GM21528 (cell line): ENCODE data around the gene RXRA.

Source experiments
- ATAC-seq: cut with Tn5 transposase; IDR thresholded peaks from one replicate; pipeline ENCODE4 v1.9.1; 2021; ENCODE audit warnings: mild to moderate bottlenecking, moderate library complexity; ENCODE audit not compliant: unreplicated experiment, low FRiP score

RXRA gene

DNA sequence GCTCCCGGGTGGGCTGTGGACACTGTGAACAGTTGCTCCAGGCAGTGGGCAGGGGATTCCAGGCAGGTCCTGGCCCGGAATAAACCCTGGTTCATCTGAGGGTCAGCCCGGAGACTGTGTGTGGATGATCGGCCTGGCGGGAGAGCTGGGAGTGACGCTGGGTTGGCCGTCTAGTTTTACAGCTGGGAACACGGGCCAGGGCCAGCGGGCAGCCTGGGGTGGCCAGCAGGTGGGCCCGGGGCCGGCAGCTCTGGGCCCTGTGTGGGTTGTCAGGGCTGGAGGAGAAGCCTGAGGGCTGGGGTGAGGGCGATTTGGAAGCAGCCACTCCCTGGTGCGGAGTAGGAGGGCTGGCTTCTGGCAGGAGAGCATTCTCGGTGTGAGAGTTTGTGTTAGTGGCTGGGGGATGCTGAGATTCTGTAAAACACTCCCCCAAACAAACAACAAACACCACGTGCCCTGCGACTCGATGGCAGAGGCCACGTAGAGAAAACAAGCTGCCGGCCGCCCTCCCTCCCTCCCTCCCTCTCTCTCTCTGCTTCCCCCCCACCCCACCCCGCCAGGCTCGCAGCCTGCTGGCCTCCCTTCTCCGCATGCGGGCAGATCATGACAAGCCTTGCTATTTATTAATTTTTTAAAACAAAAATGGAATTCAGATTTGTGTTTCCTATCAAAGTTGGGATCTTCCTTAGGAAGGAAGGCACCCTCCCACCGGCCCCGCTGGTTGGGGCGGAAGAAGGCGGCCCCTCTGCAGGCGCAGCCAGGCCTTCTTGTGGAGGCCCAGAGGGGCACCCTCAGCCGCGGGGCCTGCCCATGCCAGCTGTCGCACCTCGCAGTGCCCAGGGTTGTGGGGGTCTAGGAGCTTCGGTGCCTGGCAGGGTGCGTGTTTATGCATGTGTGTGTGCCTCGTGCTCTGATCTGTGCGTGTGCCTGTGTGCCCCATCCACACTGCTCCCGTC, 49.5 kb downstream of the RXRA start:
- ATAC-seq, result no peak

DNA sequence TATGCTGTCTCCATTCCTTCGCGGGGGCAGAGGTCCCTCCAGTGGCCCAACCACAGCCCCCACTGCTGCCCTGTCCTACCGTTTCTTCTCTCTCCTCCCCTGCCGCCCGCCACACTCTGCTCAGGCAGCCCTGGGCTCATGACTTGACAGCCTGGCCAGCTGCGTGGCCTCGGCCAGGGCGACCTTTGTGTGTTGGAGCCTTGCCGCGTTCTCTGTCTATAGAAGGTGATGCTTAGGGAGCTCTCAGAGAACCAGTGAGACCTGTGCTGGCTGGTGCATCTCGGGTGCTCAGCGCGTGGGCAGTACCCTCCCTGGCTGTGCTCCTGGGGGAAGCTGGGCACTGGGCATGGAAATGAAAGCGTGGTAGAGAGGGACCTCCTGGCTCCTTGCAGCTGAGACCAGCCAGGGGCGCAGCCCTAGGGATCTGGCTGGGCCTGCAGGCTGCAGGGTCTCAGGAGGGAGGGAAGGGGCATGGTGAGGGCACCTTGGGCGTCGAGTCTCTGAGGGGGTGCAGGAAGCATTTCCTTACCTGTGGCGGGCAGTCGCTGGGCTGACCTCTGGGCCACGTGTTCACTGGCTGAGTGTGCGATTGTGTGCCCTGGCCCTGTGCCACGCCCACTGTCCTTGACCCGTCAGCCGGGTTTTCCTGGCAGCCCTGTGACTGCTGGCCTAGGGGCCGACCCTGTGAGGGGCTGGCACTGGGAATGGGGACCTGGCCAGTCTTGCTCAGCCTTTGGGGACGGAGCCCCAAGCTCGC, 50.3 kb downstream of the RXRA start:
- ATAC-seq, result no peak

DNA sequence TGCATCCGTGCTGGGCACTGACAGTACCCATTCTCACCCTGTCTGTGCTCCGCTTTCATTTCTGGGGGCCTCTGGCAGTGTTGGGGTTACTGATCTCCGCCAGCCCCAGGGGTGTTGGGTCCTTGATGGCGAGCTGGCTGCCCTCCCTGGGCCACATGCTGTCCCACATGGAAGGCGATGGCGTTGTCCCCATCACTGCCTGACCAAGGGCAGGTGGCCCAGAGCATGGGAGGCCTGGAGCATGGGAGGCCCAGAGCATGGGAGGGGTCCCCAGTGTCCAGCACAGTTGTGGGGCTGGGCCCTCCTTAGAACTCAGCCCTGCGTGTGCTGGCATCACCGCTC, 50.9 kb downstream of the RXRA start:
- no peak for ATAC-seq

DNA sequence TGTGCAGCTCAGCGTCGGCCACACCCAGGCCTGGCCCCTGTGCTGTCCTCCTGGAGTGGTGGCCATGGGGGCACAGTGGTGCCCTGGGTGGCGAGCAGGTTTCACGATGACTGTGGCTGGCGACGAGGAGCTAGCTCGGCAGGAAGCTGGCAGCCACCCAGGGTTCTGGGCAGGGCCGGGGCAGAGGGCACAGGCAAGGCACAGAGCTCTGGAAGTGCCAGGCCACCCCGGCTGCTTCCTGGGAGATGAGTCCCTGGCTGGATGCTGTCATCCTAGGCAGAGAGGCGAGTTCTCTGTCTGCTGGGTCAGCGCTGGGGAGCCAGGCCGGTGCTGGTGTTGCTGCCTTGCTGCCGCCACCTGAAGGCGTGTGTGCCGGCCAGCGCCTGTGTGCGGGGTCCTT, 51.7 kb downstream of the RXRA start:
- no peak for ATAC-seq

DNA sequence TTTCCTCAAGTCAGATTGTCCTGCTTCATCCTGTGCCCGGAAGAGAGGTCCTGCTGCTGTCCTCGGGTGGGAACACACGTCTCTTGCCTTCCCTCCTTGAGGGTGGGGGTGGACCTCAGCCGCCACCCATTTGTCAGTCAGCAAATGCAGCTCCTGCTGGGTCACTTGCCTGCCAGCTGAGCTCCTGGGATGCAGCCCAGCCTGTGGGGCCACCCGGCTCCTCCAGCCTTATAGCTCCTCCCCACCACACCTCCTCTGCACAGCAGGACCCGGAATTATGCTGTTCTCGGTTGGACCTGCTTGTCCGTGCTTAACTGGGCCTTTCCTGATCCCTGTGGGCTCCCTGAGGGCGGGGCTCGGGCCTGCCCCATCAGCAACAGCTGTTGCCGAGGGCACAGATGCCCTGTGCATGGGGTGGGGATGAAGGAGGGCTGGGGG, 52.7 kb downstream of the RXRA start:
- no peak for ATAC-seq

DNA sequence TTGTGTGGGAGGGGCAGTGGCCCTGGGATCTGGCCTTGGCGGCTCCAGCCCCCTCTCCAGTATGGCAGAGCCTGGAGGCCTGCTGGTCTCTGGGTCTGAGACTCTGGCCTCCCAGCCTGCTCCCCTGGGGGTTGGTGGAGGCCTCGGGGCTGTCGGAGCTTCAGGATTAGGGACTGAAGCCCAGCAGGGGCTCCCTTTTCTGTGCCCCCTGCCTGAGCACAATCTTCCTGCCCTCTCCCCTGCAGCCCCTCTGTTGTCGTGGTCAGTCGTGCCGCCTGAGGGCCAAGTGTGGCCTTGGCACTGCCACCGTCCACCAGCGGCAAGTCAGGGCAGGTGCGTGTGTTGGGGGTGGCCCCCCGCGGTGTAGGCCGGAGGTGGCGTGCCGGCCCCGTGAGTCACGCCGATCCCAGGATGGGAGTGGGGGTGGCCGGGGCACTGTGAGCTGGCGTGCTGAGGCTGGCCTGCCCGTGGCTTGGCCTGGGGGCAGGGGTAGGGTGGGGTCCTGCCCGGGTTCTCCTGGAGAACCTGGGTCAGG, 53.6 kb downstream of the RXRA start:
- ATAC-seq, result no peak

DNA sequence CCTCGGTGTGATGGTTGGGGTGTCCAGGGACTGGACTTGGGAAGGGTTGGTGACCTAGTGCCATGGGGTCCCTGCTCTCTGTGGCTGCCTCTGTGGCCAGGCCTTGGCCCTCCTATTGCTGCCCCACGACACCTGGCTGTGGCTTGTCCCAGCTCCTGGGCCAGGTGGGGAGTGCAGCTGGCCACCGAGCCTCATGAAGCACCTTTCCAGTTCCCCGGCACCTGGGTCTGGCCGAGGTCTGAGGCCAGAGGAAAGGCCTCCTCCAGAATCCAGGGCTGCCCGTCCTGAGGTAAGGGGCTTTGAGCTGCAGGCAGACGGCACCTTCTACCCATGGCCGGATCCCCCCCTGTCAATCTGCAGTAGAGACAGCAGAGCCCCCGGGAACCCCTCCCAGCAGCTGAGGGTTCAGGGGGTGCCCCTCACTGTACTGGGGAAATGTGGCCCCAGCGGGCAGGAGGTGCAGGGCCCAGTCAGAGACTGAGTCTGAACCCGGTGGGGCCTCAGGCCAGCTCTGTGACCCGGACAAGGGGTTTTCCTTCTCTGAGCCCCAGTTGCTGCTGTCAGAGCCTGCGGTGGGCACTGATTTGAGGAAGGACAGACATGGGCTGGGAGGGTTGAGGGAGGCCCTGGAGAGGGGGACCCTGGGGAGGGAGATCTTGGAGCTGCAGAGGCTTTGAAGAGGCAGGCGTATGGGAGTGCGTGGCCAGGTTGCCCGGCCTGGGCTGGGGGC, 54.5 kb downstream of the RXRA start:
- ATAC-seq, result no peak

DNA sequence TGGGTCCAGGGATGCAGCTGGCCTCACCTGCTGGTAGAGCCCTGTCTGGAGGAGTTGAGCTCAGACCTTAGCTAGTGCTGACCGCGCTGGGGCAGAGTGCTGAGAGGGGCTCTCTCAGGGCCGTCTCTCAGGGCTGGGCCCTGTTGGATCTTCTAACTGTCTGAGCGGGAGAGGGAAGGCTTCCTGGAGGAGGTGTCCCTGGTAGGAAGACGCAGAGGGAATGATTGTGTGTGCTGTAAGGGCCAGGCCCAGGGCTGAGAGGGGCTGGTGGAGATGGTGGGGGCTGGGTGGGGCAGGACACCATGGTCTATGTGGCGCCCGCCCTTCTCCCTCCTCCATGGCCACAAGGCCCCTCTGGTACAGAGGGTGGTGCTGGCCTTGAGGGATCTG, 55.0 kb downstream of the RXRA start:
- ATAC-seq, result no peak

DNA sequence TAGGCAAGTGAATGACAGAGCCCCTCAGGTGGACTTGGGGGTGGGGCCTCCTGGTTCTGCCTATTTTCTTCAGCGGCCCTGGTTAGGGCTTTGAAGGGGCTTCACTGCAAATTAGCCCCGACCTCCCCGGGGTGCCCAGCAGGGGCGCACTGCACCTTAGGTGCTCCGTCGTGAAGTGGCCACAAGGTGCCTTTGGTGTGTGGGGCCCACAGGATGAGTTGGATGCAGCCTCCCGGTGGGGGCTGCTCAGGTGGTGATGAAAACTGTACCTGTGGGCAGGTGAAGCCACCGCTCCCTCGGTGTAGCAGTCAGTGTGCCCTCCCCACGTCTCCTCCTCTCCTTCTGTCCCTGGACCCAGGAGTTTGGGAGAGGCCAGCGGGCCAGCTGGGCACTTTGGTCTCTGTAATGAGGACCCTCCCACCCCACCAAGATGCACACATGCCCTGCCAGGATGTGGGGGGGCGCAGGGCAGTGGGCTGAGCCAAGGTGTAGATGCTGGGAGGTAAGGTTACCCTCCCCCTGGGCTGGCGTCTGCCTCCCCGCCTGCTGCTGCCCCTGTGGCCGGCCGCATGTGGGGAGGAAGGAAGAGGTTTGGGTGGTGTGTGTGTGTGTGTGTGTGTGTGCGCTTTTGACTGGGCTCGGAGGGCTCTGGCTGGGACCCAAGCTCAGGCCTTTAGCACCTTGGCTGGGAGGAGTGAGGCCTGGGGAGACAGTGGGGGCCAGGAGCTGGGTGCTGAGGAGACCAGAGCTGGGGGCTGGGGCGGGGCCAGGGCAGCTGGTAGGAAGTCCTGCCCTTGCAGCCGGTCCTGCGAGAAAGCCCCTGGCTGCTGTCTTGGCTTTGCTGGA, 55.6 kb downstream of the RXRA start:
- no peak for ATAC-seq

DNA sequence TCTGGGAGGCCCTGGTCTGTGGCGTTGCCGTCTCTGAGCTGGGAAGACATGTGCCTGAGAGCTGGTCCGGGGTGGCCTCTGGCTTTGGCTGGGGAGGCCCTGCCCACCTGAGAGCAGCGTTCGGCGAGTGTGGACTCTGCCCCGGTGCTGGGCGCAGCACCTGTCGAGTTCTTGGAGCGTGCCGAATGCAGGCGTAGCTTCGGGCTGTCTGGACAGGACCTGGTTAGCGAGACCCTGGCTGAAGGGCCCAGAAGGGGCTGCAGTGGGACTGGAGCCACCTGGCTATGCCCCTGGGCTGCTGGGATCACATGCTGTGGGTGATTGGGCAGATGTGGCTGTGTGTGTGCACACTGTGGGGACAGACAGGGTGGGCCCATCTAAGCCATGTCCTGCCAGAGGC, 56.5 kb downstream of the RXRA start:
- ATAC-seq, result no peak

DNA sequence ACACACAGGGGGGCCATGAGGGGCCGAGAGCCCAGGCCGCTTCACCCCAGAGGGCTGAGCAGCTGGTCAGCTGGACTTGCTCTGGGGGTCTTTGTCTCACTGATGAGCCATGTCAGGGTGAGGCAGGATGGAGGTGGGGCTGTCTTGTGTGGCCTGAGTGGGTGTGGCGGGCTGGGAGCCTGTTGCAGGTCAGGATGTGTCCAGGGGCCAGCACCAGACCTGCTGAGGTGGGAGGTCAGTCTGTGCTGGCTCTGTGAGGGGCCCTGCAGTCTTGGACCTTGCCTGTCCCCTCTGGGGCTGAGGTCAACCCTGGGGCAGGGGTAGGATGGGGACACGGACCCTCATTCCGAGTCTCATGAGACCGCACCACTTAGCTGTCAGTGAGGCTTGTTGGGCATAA, 56.9 kb downstream of the RXRA start:
- ATAC-seq, result no peak

DNA sequence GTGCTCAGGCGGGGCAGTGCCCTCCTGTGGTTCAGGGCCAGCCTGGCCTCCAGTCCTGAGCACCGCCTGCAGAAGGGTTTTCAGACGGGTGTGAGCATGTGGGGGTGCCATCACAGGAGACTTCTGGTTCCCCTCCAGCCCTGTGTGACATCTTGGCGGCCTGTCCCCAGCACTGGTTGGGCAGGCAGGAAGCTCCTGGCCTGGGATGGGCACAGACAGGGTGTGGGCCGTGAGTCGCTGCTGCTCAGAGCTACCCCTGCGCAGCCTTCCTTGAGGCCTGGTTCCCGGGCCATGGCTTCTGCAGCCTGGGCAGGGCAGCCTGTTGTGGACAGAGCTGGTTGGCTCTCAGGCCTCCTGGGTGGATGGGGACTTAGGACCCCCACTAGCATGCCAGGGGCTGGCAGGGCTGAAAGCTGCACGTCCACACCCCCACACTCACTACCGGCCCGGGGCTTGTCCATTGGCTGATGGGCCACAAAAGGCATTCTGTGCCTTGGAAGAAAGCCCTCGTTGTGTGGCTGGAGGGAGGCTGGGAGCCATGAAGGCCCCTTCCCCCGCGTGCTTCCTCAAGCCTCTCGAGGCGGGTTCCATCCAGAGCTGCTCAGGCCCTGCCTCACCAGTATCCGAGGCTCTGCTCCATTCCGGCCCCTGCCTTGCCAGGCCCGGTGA, 58.7 kb downstream of the RXRA start:
- ATAC-seq, result no peak

DNA sequence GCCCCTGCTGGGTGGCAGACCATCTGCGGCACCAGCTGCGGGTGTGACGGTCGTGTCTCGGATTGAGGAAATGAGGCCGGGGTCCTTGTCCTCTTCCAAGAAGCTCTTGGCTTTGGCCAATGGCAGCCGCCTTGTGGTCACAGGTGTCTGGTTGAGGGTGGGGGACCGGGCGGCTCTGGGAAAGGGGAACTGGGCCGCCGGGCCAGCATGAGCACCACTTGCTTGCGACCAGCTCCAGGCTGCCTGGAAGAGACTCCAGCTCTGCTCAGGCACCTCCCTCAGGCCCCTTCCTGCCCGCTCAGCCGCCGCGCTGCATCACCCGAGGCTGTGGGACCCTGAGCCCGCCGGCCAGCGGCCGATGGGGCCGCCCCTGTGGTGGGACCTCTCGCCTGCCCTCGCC, 59.7 kb downstream of the RXRA start:
- no peak for ATAC-seq

DNA sequence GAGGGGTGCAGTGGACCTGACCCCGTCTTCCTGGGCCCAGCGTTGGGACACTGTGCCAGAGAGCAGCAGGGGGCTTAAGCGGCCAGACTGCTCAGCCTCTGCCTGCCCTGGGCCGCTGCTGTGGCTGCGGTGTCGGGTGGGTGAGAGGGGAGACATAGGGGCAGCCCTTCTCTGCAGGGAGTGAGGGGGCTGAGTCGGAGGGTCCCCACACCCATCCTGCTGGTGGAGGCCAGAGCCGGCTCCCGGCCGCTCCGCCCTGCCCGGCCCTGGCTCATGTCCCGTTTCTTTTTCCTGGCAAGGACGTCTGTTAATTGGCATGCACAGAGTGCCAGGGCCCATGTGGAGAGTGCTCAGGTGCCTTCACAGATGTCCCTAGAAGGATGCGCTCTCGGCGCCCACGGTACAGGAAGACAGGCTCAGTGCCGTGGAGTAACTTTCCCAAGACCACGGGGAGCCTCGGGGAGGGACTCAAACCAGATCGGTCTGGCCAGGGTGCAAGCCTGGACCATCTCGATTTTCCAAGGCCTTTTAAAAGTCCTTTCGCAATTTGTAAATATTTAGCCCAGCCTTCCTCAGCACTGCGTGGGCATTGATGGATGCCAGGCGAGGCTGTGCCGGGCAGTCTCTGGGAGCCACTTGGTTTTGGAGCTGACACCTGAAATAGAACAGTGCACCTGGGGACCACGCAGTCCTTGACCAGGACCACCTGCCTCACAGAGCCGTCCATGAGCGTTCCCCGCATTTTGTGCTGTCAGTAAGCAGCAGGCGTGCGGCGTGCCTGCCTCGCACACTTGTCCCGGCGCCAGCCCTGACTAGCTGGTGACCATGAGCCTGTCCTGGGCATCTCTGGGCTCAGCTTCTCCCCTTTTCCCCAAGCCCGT, 60.9 kb downstream of the RXRA start:
- ATAC-seq, result no peak

DNA sequence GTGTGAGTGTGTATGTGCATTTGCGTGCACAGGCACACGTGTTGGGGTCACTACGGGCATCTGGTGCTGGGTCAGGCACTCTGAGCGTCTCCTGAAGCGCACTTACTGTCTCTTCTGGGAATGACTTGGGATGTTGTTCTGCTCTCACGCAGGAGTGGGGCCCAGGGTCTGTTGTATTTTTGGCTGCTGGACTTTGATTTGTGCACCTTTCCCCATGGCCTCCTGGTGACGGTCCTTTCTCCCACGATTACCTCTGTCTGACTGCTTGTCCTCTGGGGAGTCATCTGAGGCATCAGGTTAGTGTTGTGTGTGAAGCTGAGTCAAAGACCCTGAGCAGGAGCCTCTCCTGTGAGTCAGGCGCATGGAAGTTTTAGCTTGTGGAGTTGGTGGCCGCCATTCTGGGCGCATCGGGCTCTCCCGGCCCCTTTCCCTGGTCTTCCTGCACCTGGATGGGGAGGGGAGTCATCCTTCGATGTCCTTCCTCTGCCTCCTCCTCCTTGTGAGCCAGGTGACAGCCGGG, 62.1 kb downstream of the RXRA start:
- no peak for ATAC-seq

DNA sequence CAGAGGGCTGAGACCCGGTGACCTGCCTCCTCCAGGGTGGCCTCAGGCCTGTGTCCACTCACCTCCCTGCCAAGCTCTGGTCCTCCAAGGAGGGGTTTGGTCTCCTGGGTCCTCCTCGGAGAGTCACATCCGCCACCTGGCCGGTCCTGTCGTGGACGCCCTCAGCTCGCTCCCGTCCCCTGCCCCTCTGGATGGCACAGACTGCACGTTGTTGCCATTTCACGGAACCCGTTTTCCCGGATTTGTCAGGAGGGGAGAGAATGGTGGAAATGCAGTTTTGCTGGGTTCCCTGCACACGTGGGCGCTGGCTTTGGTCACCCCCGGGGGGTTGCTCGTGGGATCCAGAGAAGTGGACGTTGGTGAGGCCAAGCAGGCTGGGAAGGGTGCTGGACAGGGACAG, 62.7 kb downstream of the RXRA start:
- ATAC-seq, result no peak

DNA sequence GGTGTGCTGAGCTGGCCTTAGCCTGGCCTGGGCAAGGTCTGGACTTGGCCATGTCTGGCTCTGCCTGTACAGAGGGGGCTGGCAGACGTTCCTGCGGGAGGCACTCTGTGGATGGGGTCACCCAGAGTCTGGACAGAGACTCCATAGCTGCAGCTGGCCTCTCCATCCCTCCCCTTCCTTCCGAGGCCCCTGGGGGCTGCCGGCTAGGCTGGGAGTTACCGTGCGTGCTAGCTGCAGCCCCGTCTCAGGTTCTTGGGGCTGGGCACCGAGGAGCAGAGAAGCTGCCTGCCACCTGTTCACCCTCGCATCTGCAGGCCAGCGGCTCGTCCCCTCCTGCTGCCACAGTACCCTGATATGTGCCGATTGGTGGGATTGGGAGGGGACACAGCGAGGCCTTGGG, 63.4 kb downstream of the RXRA start:
- no peak for ATAC-seq

DNA sequence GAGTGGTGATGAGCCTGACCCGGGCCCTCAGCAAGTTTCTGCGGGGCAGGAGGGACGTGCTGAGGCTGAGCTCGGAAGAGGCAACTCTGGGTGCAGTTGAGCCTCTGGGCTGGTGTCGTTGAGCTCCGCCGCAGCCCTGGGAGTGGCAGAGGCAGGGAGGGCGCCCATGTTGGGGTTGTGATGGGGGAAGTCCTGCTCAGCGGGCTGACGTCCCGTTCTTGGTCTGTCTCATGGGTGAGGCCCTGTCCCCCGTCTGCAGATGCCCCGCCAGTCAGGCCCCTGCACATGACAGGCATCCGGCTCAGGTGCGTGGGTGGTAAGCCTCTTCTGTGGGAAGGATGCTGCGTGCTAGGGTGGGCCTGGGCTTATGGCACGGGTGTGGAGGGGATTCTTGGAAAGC, 64.3 kb downstream of the RXRA start:
- ATAC-seq, result peak; percentile 20
